HG03097 (cell line): Measurements from ENCODE around the gene SAPCD2.
"Not testable (repeated sequence)": the region's sequence is repeated elsewhere in the genome, so short reads cannot be mapped to it uniquely, and the experiment has no call there.

Experiments used
- ATAC-seq: cut with Tn5 transposase; IDR thresholded peaks from one replicate; pipeline ENCODE4 v1.9.1; 2021; ENCODE audit not compliant: unreplicated experiment, low FRiP score

SAPCD2 gene

DNA sequence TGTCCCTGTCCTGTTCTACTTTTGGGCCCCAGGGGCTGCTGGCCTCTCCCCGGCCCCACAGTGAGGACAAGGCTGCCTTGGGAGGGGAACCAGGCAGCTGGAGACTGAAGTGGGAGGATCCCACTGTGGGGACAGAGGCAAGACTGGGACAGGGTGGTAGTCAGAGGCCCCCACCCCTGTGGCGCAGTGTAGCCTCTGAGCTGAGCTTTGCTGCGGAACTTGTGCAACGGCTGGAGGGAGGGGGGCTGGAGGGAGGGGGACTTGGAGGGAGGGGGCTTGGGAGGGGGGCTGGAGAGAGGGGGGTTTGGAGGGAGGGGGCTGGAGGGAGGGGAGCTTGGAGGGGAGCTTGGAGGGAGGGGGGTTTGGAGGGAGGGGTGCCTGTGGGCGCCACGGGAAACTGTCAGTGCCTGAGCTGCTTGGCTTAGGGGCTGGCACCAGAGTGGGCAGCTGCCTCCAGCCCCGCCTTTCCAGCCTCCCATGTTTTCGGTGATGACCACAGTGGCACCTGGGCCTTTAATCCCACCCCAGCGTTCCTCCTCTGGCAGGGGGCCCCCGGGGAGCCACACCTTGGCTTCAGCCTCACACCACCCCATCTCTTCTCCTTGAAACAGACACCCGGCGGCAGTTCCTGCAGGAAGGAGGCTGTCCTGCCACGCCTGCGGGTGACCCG is 36.2 kb downstream of the SAPCD2 start:
- ATAC-seq, result no peak

DNA sequence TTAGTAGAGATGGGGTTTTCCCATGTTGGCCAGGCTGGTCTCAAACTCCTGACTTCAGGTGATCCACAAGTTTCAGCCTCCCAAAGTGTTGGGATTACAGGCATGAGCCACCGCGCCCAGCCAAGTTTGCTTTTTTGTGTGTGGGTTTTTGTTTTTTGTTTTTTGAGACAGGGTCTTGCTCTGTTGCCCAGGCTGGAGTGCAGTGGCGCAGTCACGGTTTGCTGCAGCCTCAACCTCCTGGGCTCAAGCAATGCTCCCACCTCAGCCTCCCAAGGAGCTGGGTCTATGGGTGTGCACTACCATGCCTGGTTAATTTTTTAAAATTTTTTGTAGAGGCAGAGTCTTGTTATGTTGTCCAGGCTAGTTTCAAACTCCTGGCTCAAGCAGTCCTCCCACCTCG is 36.9 kb downstream of the SAPCD2 start:
- not testable (repeated sequence) for ATAC-seq

DNA sequence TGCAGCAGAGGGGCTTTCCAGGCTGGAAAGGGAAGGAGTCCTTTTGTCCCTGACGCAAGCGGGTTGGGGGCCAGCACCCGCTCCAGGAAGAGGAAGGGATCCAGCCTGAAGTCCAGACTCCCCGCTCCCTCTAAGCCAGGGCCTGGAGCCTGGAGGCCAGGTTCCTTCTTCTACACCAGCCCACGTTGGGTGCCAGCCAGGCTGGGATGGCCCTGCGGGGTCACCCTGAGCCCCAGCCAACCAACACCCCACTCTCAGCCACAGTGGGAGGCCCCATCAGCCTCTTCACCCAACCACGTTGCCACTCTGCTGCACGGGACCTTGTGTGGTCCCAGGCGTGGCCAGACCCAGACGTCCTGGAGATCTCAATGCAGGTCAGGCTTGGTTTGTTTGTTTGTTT is 37.5 kb downstream of the SAPCD2 start:
- no peak for ATAC-seq

DNA sequence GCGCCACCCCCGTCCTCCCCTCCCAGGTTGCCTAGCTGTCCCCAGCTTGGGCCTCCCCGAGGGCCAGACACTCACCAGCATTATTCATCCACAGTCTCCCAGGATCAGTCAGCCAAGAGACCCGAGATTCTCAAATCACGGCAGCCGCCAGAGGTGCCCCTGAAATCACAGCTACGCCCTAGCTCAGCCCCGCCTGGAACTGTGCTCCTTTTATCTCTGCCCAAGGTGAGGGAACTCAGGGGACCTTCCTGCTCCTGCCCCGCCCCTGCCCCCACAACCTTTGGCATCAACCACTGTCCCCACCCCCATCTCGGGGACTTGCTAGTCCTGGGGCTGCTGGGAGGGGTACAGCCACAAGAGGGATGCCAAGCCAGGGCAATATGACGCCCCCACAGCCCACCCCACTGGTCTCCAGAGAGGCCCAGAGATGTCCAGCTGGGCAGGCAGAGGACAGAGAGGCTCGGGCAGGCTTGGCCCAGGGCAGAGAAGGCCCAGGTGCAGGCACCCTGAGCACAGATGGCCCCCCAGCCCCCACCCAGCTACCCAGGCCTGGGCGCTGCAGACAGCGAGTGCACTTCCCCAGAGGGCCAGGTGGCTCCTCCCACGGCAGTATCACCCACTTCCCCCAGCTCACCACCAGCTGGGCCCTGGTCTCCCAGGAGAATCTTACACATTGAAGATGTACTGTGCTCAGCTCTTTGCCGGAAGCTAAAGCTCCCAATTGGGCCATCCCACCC is 38.3 kb downstream of the SAPCD2 start, which contains the start of gene FUT7:
Gene FUT7, minus strand, starts transcription at position 185 of the 737 bp plus-strand sequence. Its CDS starts 97 bp downstream, at position 88.
- no peak for ATAC-seq

DNA sequence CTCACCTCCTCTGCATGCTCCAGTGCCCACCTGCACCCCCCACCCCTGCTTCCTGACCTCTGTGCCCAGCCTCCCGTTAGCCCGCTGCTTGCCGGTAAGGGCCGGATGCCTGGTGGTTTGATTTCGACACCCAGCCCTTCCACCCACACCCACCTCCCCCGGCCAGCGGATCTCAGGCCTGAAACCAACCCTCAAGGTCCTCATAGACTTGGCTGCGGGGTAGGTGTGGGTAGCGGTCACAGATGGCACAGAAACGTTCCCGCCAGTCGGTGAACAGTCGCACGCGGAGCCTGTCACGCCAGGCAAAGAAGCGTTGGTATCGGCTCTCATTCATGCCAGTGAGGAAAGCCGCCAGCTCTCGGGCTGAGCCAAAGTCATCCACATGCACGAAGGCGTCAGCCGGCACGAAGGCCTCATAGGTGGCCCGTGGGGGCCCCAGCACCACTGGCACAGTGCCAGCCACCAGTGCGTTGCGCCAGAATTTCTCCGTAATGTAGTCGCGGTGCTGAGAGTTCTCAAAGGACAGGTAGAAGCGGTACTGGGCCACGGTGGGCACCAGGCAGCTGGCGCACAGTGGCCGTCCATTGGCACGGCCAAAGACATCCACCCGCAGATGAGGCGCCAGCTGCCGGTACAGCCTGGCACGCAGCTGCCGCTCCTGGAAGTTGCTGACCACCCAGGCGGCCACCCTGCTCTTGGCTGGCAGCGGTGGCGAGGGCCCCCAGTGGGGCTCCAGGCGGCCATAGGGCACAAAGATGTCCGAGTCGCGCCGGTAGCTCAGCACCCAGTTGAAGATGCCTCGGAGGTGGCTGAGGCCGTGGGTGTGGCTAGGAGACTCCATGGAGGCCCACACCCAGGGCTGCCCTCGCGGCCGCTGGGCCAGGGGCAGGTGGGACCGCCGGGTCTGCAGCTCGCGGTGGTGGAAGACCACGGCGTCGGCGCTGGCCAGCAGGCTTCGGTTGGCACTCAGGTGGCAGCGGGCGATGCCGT is 39.5 kb downstream of the SAPCD2 start:
- ATAC-seq, result no peak

DNA sequence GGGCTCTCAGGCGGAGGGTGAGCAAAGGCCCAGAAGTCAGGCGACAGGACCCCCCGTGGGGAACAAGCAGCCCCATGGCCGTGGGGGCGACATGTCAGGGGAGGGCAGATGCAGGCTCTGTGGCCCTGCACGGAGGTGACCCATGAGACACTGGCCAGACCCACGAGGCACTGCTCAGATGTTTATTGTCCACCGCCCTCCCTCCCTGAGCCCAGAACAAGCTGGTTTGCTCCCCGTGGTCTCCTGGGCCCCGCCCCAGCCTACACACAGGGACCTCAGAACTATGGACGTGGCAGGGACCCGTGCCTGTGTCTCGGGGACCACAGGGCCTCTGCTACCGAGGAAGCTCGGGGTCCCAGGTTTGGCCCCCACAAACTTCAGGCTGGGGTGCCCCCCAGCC is 40.4 kb downstream of the SAPCD2 start:
- ATAC-seq, result no peak

DNA sequence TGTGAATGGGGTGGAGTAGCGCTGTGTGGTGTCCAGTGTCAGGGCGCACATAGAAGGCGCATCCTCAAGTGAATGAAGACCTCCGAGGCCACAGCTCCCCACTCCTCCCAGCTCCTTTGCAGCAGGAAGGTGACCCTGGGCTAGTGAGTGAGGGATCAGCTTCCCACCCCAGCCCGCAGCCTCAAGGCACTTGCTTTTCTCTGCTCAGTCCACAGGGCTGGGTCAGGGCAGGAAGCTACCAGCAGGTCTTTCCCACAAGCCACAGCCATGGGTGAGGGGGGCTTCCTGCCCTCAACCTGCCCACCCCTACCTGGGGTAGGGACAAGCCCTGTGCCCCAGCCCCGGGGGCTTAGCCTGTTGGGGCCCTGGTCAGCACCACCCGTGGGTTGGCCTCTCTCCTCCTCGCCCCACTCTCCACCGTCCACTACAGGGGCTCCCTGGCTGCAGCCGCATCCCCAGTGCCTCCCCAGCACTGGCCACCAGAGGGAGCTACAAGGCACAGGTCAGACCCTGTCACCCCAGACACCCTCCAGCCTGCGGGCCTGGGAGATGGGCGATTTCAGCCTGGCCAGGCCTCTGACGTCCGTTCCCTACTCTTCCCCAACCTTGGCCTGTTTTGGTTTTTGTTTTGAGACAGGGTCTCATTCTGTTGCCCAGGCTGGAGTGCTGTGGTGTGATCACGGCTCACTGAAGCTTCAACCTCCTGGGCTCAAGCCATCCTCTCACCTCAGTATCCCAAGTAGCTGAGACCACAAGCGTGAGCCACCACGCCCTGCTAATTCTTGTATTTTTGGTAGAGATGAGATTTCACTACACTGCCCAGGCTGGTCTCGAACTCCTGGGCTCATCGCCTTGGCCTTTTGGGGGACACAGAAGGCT is 41.1 kb downstream of the SAPCD2 start:
- no peak for ATAC-seq

DNA sequence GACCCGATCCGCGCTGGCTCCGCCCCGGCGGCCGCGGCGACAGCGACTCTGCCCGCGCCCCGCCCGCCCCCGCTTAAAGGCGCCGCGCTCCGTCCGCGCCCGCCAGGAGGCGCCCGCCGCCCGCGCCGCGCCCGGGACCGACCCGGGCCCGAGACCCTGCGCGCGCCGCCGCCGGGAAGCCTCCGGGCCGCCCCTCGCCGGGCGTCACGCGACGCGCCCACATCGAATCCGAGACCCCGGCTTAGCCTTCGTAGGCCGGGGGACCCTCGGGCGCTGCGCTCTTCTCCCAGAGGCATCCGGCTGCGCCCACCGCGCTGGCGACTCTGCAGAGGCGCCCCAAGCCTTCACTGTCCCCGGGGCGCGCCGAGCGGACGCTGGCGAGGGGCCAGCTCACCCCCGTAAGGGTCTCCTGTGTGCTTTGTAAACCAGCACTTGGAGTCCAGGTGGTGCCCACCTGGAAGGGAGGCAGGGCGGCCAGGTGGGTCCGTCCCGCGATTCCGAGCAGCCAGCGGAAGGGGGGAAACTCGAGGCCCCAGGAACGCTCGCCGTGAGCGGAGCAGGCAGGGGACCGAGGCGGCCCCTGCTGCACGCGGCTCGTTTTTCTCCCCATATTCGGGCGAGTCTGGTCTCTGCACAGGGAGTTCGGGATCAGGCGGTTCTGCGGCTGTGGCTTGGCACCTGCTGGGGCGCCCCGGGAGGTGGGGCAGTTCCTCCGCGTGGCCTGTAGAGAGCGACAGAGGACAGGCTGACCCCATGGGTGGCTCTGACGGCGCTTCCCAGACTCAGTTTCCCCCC is 41.9 kb downstream of the SAPCD2 start:
- no peak for ATAC-seq

DNA sequence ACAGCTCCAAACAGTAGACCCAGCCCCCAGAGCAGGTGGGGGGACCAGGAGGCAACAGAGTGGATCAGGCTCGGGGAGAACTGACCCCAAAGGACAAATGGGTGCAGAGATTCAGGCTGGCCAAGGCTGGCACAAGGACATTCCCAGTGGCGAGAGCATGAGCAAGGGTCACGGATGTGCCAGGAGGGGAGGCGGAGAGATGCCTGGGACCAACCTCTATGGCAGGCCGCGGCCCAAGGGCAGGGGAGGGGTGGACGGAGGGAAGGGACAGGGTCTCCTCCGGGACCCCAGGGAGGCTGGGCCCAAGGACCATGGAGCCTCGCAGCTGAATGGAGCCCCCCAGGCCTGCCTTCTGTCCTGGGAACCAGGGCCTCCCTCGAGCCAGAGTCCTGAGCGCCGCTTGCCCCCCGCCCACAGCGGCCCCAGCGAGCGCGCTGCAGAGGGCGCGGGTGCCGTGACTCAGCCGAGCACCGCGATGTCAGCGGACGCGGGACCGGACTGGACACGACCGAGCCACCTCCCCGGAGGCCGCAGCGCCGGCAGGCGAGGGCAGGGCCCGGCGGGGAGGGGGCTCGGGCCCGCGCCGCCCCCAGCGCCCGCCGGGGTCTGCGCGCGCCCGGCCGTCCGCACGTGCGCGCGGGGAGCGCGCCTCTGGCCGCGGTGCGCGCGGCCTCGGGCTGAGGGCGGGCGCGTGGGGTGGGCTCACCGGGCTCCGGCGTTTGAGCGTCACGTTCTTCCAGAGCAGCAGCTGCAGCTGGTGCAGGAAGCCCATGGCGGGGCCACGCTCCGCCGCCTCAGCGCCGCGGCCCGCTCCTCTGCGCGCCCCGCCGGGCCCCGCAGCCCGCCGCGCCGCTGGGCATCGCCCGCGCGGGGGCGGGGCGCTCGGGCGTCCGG is 42.7 kb downstream of the SAPCD2 start, which contains the start of gene ABCA2:
Gene ABCA2, minus strand, starts transcription at position 869 of the 894 bp plus-strand sequence. Its CDS starts 97 bp downstream, at position 772.
- no peak for ATAC-seq

DNA sequence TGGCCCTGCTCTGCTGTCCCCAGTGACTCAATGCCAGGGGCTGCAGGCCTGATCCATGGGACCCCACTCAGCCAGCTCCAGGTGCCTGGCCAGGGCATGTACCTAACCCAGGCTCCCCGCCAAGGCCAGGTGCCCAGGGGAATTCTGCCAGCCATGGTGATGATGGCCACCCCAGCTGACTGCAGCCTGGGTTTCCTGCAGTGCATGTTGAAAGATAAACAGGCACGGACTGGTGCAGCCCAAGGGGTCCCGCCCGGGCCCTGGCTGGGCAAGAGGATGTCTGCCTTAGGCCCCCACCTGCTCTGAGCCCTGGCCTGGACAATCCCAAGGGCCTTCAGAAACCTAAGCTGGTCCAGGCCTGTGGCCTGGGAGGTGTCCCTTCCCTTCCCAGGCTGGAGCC is 43.5 kb downstream of the SAPCD2 start:
- ATAC-seq, result no peak

DNA sequence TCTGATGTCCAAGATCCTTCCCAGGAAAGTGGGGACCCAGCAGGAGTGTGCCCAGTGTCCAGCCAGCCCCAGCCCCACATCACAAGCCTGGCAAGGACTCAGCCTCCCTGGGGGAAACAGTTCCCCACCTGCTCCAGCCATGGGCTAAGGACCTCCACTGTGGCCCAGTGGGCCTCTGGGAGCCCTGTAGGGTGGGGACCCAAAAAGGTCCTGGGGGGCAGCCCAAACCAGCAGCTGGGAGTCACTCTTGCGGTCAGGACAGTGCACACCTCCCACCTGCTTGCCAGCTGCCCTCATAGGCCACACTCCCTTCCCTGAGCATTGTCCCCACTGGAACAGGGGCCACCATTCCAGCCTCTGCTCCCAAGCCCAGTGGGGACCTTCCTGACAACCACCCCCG is 44.0 kb downstream of the SAPCD2 start:
- no peak for ATAC-seq

DNA sequence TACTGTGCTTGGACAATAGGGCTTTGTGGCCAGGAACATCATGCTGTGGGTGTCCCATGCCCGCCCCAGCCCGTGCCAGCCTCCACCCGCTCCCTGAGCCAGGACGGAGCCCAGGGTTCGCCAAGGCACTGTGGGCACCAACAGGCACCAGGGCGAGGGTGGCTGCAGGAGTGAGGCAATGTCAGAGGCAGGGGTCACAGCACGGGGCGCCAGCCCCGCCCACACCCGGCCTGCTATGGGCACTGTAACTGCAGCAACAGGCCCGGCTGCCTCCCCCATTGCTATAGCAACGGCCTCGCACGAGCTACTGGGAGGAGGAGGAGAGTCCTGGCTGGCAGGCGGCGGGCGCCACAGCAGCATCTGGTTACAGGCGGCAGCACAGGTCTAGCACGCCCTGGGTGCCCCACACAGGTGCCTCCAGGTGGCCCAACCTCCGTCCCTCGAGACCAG is 44.8 kb downstream of the SAPCD2 start:
- ATAC-seq, result no peak

DNA sequence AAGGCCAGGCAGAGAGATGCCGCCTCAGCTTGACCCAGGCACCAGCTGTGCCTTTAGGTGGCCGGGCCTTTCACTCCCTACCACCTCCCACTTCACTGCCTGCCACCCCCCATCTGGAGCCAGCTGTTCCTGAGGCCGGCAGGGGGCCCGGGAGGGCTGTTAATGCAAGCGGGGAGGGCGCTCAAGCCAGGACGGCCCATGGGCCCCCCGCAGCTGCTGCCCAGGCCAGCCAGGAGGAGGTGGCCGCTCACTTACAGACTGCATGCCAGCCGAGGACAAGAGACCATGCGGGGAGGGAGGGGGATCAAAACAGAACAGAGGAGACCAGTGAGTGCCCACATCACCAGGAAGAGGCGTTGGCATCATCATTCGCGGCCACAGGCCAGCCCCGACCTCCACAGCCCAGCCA is 46.8 kb downstream of the SAPCD2 start:
- ATAC-seq, result no peak

DNA sequence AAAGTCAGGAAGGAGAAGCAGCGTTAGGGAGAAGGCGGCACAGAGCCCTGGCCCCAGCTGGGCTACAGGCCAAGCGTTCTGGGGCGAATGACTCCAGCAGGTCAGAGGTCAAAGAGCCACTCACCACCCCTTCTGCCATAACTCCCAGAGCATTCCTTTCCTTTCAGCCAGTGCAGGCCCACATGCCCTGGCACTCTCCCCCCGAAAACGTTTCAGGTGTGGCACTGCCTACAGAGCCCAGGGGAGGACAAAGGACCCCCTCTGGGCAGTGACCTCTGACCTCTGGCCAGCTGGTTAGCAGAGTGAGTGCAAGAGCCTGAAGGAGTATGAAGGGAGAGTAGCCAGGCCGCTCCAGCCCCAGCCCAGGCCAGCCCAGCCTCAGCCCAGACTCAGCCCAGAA is 47.2 kb downstream of the SAPCD2 start:
- ATAC-seq, result no peak

DNA sequence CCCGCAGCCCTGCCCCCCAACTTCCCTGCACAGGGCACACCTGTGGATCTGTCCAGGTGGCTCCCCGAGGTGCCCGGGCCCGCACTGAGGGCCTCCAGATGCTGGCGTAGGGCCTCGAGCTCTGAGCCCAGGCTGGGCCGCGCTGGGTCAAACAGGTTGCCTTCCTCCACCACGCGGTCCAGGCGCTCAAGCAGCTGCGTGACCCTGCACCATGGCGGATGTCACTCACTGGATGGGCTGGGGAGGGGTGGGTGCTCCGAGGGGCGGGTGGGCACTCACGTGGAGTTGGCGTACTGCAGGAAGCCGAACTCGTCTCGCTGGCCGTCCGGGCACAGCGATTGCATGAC is 47.7 kb downstream of the SAPCD2 start:
- ATAC-seq, result no peak

DNA sequence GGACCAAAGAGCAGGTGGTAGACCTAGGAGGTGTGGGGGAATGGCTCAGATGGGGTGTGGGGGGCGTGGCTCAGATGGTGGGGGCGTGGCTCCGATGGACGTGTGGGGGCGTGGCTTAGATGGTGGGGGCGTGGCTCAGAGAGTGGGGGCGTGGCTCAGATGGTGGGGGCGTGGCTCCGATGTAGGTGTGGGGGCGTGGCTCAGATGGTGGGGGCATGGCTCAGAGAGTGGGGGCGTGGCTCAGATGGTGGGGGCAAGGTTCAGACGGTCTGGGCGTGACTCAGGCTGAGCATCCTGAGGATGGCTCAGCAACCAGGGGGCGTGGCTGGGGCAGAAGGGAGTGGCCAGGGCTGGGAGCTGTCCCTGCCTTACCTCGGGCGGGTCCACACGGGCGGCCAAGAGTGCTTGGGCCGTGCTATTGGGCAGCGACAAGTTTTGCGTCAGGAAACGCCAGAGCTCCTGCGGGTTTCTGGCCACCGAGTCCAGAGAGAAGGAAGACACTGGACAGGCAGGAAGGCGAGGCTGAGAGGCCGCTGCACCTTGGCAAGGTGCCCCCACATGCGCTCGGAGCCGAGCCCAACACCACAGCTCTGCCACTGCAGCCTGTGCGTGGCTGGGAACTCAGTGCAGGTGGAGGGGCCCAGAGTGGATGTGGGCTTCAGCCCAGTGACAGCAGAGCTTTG is 48.2 kb downstream of the SAPCD2 start:
- ATAC-seq, result no peak

DNA sequence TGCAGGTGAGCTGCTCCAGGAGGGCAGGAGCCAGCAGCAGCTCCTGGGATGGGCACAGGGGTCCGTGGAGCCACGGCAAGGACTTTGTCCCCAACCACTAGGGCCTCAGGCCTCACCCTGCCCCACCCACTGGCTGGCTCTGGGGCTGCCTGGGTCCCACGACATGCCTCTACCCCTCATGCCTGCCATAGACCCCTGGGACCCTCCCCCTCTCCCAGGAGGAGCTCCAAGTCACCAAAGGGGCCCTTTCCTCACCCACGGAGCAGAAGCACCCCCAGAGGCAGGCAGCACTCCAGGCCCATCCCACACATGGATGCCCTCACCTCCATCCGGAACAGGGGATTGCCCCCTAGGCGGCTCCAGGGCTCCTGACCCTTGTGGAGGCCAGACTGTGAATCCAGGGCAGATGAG is 48.8 kb downstream of the SAPCD2 start:
- no peak for ATAC-seq
